ENCODE data around the gene S100A6.
"Not testable (repeated sequence)": the region's sequence is repeated elsewhere in the genome, so short reads cannot be mapped to it uniquely, and the experiment has no call there.

The S100A6 gene

GRCh38 chr1:153531638-153532037, 4.2 kb downstream of the S100A6 start:
- Histone ChIP-seq H3K4me1 (ENCODE audit: insufficient read depth, poor library complexity, severe bottlenecking) (peaks cover 36% of the 10 kb centered on the region), H3K4me3 (ENCODE audit: severe bottlenecking) (no peak overlapping the region), H3K9me3 (ENCODE audit: severe bottlenecking) (no peaks in the 10 kb centered on the region), H3K27me3 (ENCODE audit: insufficient read depth, poor library complexity, severe bottlenecking) (no peaks in the 10 kb centered on the region), H3K27ac (ENCODE audit: poor library complexity, severe bottlenecking) (peak overlapping the region; percentile 96), H3K36me3 (ENCODE audit: low read depth) (peaks cover 17% of the 10 kb centered on the region)
- TF ChIP-seq CTCF (IDR thresholded peaks at IDR 0.05; ENCODE audit: poor library complexity, severe bottlenecking): no peak
- no peak for ATAC-seq (ENCODE audit: low read depth)
- DNase-seq (ENCODE audit: low spot score): no peak

GRCh38 chr1:153527683-153528040, 8.1 kb downstream of the S100A6 start:
- H3K9me3 ChIP-seq (ENCODE audit: severe bottlenecking): no peaks in the 10 kb centered on the region
- ATAC-seq (ENCODE audit: low read depth) (no peak), DNase-seq (ENCODE audit: low spot score) (no peak)
- TF ChIP-seq CTCF (IDR thresholded peaks at IDR 0.05; ENCODE audit: poor library complexity, severe bottlenecking): no peak
- H3K27me3 ChIP-seq (ENCODE audit: insufficient read depth, poor library complexity, severe bottlenecking): no peaks in the 10 kb centered on the region
- peak overlapping the region; percentile 100 for H3K27ac ChIP-seq (ENCODE audit: poor library complexity, severe bottlenecking)
- H3K4me1 ChIP-seq (ENCODE audit: insufficient read depth, poor library complexity, severe bottlenecking): peaks cover 40% of the 10 kb centered on the region
- no peaks in the 10 kb centered on the region for H3K36me3 ChIP-seq (ENCODE audit: low read depth)
- H3K4me3 ChIP-seq (ENCODE audit: severe bottlenecking): no peak overlapping the region

GRCh38 chr1:153527023-153527682, 8.6 kb downstream of the S100A6 start:
- peaks cover 35% of the 10 kb centered on the region for H3K4me1 ChIP-seq (ENCODE audit: insufficient read depth, poor library complexity, severe bottlenecking)
- peak; percentile 90 for DNase-seq (ENCODE audit: low spot score)
- no peaks in the 10 kb centered on the region for H3K36me3 ChIP-seq (ENCODE audit: low read depth)
- peak overlapping the region; percentile 100 for H3K27ac ChIP-seq (ENCODE audit: poor library complexity, severe bottlenecking)
- ATAC-seq (ENCODE audit: low read depth): peak; percentile 88
- H3K27me3 ChIP-seq (ENCODE audit: insufficient read depth, poor library complexity, severe bottlenecking): no peaks in the 10 kb centered on the region
- H3K4me3 ChIP-seq (ENCODE audit: severe bottlenecking): no peak overlapping the region
- H3K9me3 ChIP-seq (ENCODE audit: severe bottlenecking): no peaks in the 10 kb centered on the region
- no peak for TF ChIP-seq CTCF (IDR thresholded peaks at IDR 0.05; ENCODE audit: poor library complexity, severe bottlenecking)

- ATAC-seq (ENCODE audit: low read depth) (peak; percentile 83), DNase-seq (ENCODE audit: low spot score) (peak; percentile 91)
- Histone ChIP-seq H3K9me3 (ENCODE audit: severe bottlenecking) (no peaks in the 10 kb centered on the region), H3K4me1 (ENCODE audit: insufficient read depth, poor library complexity, severe bottlenecking) (peaks cover 35% of the 10 kb centered on the region), H3K4me3 (ENCODE audit: severe bottlenecking) (no peak overlapping the region), H3K36me3 (ENCODE audit: low read depth) (no peaks in the 10 kb centered on the region), H3K27me3 (ENCODE audit: insufficient read depth, poor library complexity, severe bottlenecking) (no peaks in the 10 kb centered on the region), H3K27ac (ENCODE audit: poor library complexity, severe bottlenecking) (peak overlapping the region; percentile 100)
- TF ChIP-seq CTCF (IDR thresholded peaks at IDR 0.05; ENCODE audit: poor library complexity, severe bottlenecking): no peak
These were observed 9.7 kb downstream of the S100A6 start for GRCh38 chr1:153526132-153526543.

GRCh38 chr1:153525088-153525728, 10.6 kb downstream of the S100A6 start:
- no peak for DNase-seq (ENCODE audit: low spot score)
- H3K9me3 ChIP-seq (ENCODE audit: severe bottlenecking): no peaks in the 10 kb centered on the region
- H3K27ac ChIP-seq (ENCODE audit: poor library complexity, severe bottlenecking): peak overlapping the region; percentile 100
- H3K27me3 ChIP-seq (ENCODE audit: insufficient read depth, poor library complexity, severe bottlenecking): no peaks in the 10 kb centered on the region
- peaks cover 40% of the 10 kb centered on the region for H3K4me1 ChIP-seq (ENCODE audit: insufficient read depth, poor library complexity, severe bottlenecking)
- no peak for TF ChIP-seq CTCF (IDR thresholded peaks at IDR 0.05; ENCODE audit: poor library complexity, severe bottlenecking)
- H3K4me3 ChIP-seq (ENCODE audit: severe bottlenecking): no peak overlapping the region
- no peaks in the 10 kb centered on the region for H3K36me3 ChIP-seq (ENCODE audit: low read depth)
- ATAC-seq (ENCODE audit: low read depth): no peak

GRCh38 chr1:153522353-153523048, 13.3 kb downstream of the S100A6 start:
- H3K36me3 ChIP-seq (ENCODE audit: low read depth); H3K4me3 ChIP-seq (ENCODE audit: severe bottlenecking); H3K27me3 ChIP-seq (ENCODE audit: insufficient read depth, poor library complexity, severe bottlenecking); ATAC-seq (ENCODE audit: low read depth); H3K9me3 ChIP-seq (ENCODE audit: severe bottlenecking); DNase-seq (ENCODE audit: low spot score): not testable (repeated sequence)
- peaks cover 34% of the 10 kb centered on the region for H3K4me1 ChIP-seq (ENCODE audit: insufficient read depth, poor library complexity, severe bottlenecking)
- peak overlapping the region; percentile 100 for H3K27ac ChIP-seq (ENCODE audit: poor library complexity, severe bottlenecking)

- not testable (repeated sequence) for H3K9me3 ChIP-seq (ENCODE audit: severe bottlenecking); H3K27me3 ChIP-seq (ENCODE audit: insufficient read depth, poor library complexity, severe bottlenecking); H3K36me3 ChIP-seq (ENCODE audit: low read depth); H3K4me3 ChIP-seq (ENCODE audit: severe bottlenecking); DNase-seq (ENCODE audit: low spot score); ATAC-seq (ENCODE audit: low read depth)
- Histone ChIP-seq H3K27ac (ENCODE audit: poor library complexity, severe bottlenecking) (peak overlapping the region; percentile 41), H3K4me1 (ENCODE audit: insufficient read depth, poor library complexity, severe bottlenecking) (peaks cover 27% of the 10 kb centered on the region)
These were observed 14.0 kb downstream of the S100A6 start for GRCh38 chr1:153521808-153522207.

Data from RWPE2 (cell line).